ENCODE data around the gene HSPB6. TPM values are rescaled to one million over a fixed set of nuclear protein-coding genes. Genes with fewer than 3 reads are reported as not detected.

HSPB6 gene
- total RNA-seq, 1 donor from 2014 or later, result 1.9 TPM

- no peaks in the 10 kb centered on the region for H3K9me3 Mint-ChIP-seq (ENCODE audit: unreplicated experiment)
- H3K79me2 ChIP-seq (ENCODE audit: insufficient read depth, low read length), result no peaks in the 10 kb centered on the region
- no peak overlapping the region for H3K27ac ChIP-seq (ENCODE audit: low read depth, low read length)
- no peaks in the 10 kb centered on the region for H3K9me3 ChIP-seq (ENCODE audit: insufficient read depth, low read depth, low read length)
- no peaks in the 10 kb centered on the region for H3K4me1 Mint-ChIP-seq (ENCODE audit: low read depth, unreplicated experiment)
- no peaks in the 10 kb centered on the region for H3K4me1 ChIP-seq (ENCODE audit: insufficient read depth, low read length)
- H3K27me3 Mint-ChIP-seq (ENCODE audit: low read depth, unreplicated experiment), result no peaks in the 10 kb centered on the region
- H3K27ac Mint-ChIP-seq (ENCODE audit: unreplicated experiment), result no peak overlapping the region
- H3K4me3 ChIP-seq (ENCODE audit: insufficient read depth, low read depth, low read length), result no peak overlapping the region
- no peak overlapping the region for H2AFZ ChIP-seq (ENCODE audit: low read depth, low read length)
- FAIRE-seq (no peak), DNase-seq (ENCODE audit: low read depth) (no peak)
- H3K36me3 Mint-ChIP-seq (ENCODE audit: low read depth, unreplicated experiment), result peaks cover 8% of the 10 kb centered on the region
- H4K20me1 ChIP-seq (ENCODE audit: insufficient read depth, low read length), result no peaks in the 10 kb centered on the region
- no peaks in the 10 kb centered on the region for H3K27me3 ChIP-seq (ENCODE audit: insufficient read depth, low read length)
- H3K36me3 ChIP-seq (ENCODE audit: insufficient read depth, low read length), result peaks cover 4% of the 10 kb centered on the region
- H3K4me3 Mint-ChIP-seq (ENCODE audit: unreplicated experiment), result no peak overlapping the region
- no peak overlapping the region for H3K9ac ChIP-seq (ENCODE audit: low read length)
- no peak for TF ChIP-seq EZH2 (IDR thresholded peaks at IDR 0.05; ENCODE audit: insufficient read depth, low read length)
- TF ChIP-seq CTCF (IDR thresholded peaks at IDR 0.05; ENCODE audit: insufficient read depth, low read depth, low read length), result no peak
- no peak overlapping the region for H3K4me2 ChIP-seq (ENCODE audit: low read length)
These were observed 11.2 kb upstream of the HSPB6 start for GRCh38 chr19:35768082-35768421.

- no peak for DNase-seq (ENCODE audit: low read depth)
- Histone ChIP-seq H3K9me3 (ENCODE audit: insufficient read depth, low read depth, low read length) (no peaks in the 10 kb centered on the region), H3K27ac (ENCODE audit: low read depth, low read length) (no peak overlapping the region), H3K4me2 (ENCODE audit: low read length) (no peak overlapping the region), H3K4me3 (ENCODE audit: insufficient read depth, low read depth, low read length) (no peak overlapping the region), H3K4me1 (ENCODE audit: insufficient read depth, low read length) (no peaks in the 10 kb centered on the region), H4K20me1 (ENCODE audit: insufficient read depth, low read length) (no peaks in the 10 kb centered on the region), H3K36me3 (ENCODE audit: insufficient read depth, low read length) (peaks cover 4% of the 10 kb centered on the region), H3K79me2 (ENCODE audit: insufficient read depth, low read length) (no peaks in the 10 kb centered on the region), H2AFZ (ENCODE audit: low read depth, low read length) (no peak overlapping the region), H3K9ac (ENCODE audit: low read length) (no peak overlapping the region), H3K27me3 (ENCODE audit: insufficient read depth, low read length) (no peaks in the 10 kb centered on the region)
- H3K9me3 Mint-ChIP-seq (ENCODE audit: unreplicated experiment), result no peaks in the 10 kb centered on the region
- H3K4me3 Mint-ChIP-seq (ENCODE audit: unreplicated experiment), result no peak overlapping the region
- H3K27me3 Mint-ChIP-seq (ENCODE audit: low read depth, unreplicated experiment), result no peaks in the 10 kb centered on the region
- no peak for FAIRE-seq
- no peaks in the 10 kb centered on the region for H3K4me1 Mint-ChIP-seq (ENCODE audit: low read depth, unreplicated experiment)
- H3K27ac Mint-ChIP-seq (ENCODE audit: unreplicated experiment), result no peak overlapping the region
- H3K36me3 Mint-ChIP-seq (ENCODE audit: low read depth, unreplicated experiment), result peaks cover 8% of the 10 kb centered on the region
- TF ChIP-seq EZH2 (IDR thresholded peaks at IDR 0.05; ENCODE audit: insufficient read depth, low read length), result no peak
- no peak for TF ChIP-seq CTCF (IDR thresholded peaks at IDR 0.05; ENCODE audit: insufficient read depth, low read depth, low read length)
These were observed 10.7 kb upstream of the HSPB6 start for GRCh38 chr19:35767288-35768081.

DNA sequence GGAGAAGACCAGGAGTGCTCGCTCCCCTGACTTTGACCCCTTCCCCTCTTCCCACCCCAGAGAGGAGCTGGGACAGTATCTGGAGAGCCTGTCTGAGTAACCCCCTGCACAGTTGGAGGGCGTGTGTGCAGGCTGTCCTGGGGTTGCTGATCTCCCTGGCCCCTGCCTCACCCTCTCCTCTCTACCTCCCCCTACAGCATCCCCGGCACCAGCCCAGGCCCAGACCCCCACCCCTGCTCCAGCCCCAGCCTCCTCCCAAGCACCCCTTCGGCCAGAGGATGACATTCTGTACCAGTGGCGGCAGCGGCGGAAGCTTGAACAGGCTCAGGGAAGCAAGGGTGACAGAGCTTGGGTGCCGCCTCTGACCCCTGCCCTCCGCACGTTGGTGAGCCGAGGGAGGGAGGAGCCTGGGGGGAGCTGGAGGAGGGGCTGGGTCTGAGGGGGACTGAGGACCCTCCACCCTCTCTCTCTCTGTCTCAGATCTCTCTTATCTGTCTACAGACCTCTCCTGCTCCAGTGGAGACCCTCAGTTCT is 9.8 kb upstream of the HSPB6 start:
- Mint-ChIP-seq H3K4me3 (ENCODE audit: unreplicated experiment) (no peak overlapping the region), H3K27ac (ENCODE audit: unreplicated experiment) (no peak overlapping the region)
- no peak for DNase-seq (ENCODE audit: low read depth)

More for the DNA sequence above, 9.8 kb upstream of the HSPB6 start:
- H3K9ac ChIP-seq (ENCODE audit: low read length), result no peak overlapping the region
- FAIRE-seq, result no peak
- no peaks in the 10 kb centered on the region for H3K27me3 ChIP-seq (ENCODE audit: insufficient read depth, low read length)
- no peak overlapping the region for H2AFZ ChIP-seq (ENCODE audit: low read depth, low read length)
- no peaks in the 10 kb centered on the region for H3K27me3 Mint-ChIP-seq (ENCODE audit: low read depth, unreplicated experiment)
- H3K4me1 ChIP-seq (ENCODE audit: insufficient read depth, low read length), result no peaks in the 10 kb centered on the region
- no peaks in the 10 kb centered on the region for H3K79me2 ChIP-seq (ENCODE audit: insufficient read depth, low read length)
- no peaks in the 10 kb centered on the region for H3K4me1 Mint-ChIP-seq (ENCODE audit: low read depth, unreplicated experiment)
- TF ChIP-seq CTCF (IDR thresholded peaks at IDR 0.05; ENCODE audit: insufficient read depth, low read depth, low read length) (no peak), EZH2 (IDR thresholded peaks at IDR 0.05; ENCODE audit: insufficient read depth, low read length) (no peak)
- H4K20me1 ChIP-seq (ENCODE audit: insufficient read depth, low read length), result no peaks in the 10 kb centered on the region
- no peak overlapping the region for H3K4me3 ChIP-seq (ENCODE audit: insufficient read depth, low read depth, low read length)
- no peaks in the 10 kb centered on the region for H3K9me3 ChIP-seq (ENCODE audit: insufficient read depth, low read depth, low read length)
- no peak overlapping the region for H3K27ac ChIP-seq (ENCODE audit: low read depth, low read length)
- peaks cover 11% of the 10 kb centered on the region for H3K36me3 Mint-ChIP-seq (ENCODE audit: low read depth, unreplicated experiment)
- no peaks in the 10 kb centered on the region for H3K9me3 Mint-ChIP-seq (ENCODE audit: unreplicated experiment)
- peaks cover 7% of the 10 kb centered on the region for H3K36me3 ChIP-seq (ENCODE audit: insufficient read depth, low read length)
- H3K4me2 ChIP-seq (ENCODE audit: low read length), result no peak overlapping the region

Data from astrocyte (in vitro differentiated cells and primary cell).